GM23338 (cell line): Measurements from ENCODE around the gene PGBD2. TPM values are rescaled to one million over a fixed set of nuclear protein-coding genes. Genes with fewer than 3 reads are reported as not detected.
"Not testable (repeated sequence)": the region's sequence is repeated elsewhere in the genome, so short reads cannot be mapped to it uniquely, and the experiment has no call there.

Source experiments
- ATAC-seq: fragments of 200-7000 bp; cut with Tn5 transposase; 3 replicates; pipeline ENCODE4 v1.9.1; 2020
- DNase-seq: peaks from one replicate; pipeline ENCODE4 v3.0.0-alpha.2; 2015; ENCODE audit warnings: low spot score
- H2AFZ ChIP-seq: fragments of 200-600 bp; sonication (generic); 2 replicates; pipeline ENCODE4 v1.8.0; 2016; ENCODE audit warnings: antibody characterized with exemption, mild to moderate bottlenecking, moderate library complexity
- H3F3A ChIP-seq: fragments of 200-600 bp; sonication (generic); replicated peaks from 2 replicates; pipeline ENCODE4 v1.8.0; 2017; ENCODE audit warnings: antibody characterized with exemption, mixed run types, low read depth
- H3K27ac ChIP-seq: fragments of 200-600 bp; sonication (generic); 2 replicates; pipeline ENCODE4 v1.6.1; 2016; ENCODE audit warnings: low read depth
- H3K27me3 ChIP-seq: fragments of 200-600 bp; sonication (generic); 2 replicates; pipeline ENCODE4 v1.8.0; 2016; ENCODE audit warnings: mild to moderate bottlenecking, mixed run types, moderate library complexity; ENCODE audit not compliant: insufficient read depth
- H3K36me3 ChIP-seq: fragments of 200-600 bp; sonication (generic); 2 replicates; pipeline ENCODE4 v1.8.0; 2016; ENCODE audit warnings: mild to moderate bottlenecking; ENCODE audit not compliant: insufficient read depth
- H3K4me1 ChIP-seq: fragments of 200-600 bp; sonication (generic); 2 replicates; pipeline ENCODE4 v1.8.0; 2016; ENCODE audit warnings: mild to moderate bottlenecking, moderate library complexity; ENCODE audit not compliant: insufficient read depth
- H3K4me2 ChIP-seq: fragments of 200-600 bp; sonication (generic); 2 replicates; pipeline ENCODE4 v1.7.1; 2017; ENCODE audit warnings: mixed run types
- H3K4me3 ChIP-seq: fragments of 200-600 bp; sonication (generic); 2 replicates; pipeline ENCODE4 v1.6.1; 2016; ENCODE audit warnings: mixed run types
- H3K79me2 ChIP-seq: fragments of 200-600 bp; sonication (generic); replicated peaks from 2 replicates; pipeline ENCODE4 v1.8.0; 2017; ENCODE audit warnings: mild to moderate bottlenecking; ENCODE audit not compliant: insufficient read depth
- H3K9me2 ChIP-seq: fragments of 200-600 bp; sonication (generic); 2 replicates; pipeline ENCODE4 v1.8.0; 2017; ENCODE audit not compliant: insufficient read depth
- H4K20me1 ChIP-seq: fragments of 200-600 bp; sonication (generic); replicated peaks from 2 replicates; pipeline ENCODE4 v1.8.0; 2017; ENCODE audit warnings: mild to moderate bottlenecking; ENCODE audit not compliant: insufficient read depth
- H3K27ac Mint-ChIP-seq: 2 replicates; pipeline ENCODE4 v1.8.0; 2020; ENCODE audit warnings: inconsistent platforms, mild to moderate bottlenecking, moderate library complexity, mixed read lengths
- H3K27me3 Mint-ChIP-seq: 3 replicates; pipeline ENCODE4 v1.8.0; 2022; ENCODE audit warnings: low read depth, mild to moderate bottlenecking, moderate library complexity, mixed read lengths, inconsistent platforms; ENCODE audit not compliant: insufficient read depth, poor library complexity
- H3K36me3 Mint-ChIP-seq: 3 replicates; pipeline ENCODE4 v1.8.0; 2021; ENCODE audit warnings: low read depth, mild to moderate bottlenecking, inconsistent platforms, moderate library complexity, mixed read lengths
- H3K4me1 Mint-ChIP-seq: 3 replicates; pipeline ENCODE4 v1.8.0; 2020; ENCODE audit warnings: mild to moderate bottlenecking, inconsistent platforms, mixed read lengths
- H3K4me3 Mint-ChIP-seq: 3 replicates; pipeline ENCODE4 v1.8.0; 2021; ENCODE audit warnings: moderate library complexity, mild to moderate bottlenecking, inconsistent platforms, mixed read lengths
- H3K9me3 Mint-ChIP-seq: 3 replicates; pipeline ENCODE4 v1.8.0; 2020; ENCODE audit warnings: moderate library complexity, mild to moderate bottlenecking, inconsistent platforms, mixed read lengths
- CREB1 ChIP-seq: fragments of 250-450 bp; sonication (Bioruptor Pico); IDR thresholded peaks from 2 replicates; pipeline ENCODE4 v1.5.0; 2020; ENCODE audit warnings: low read depth, mild to moderate bottlenecking, moderate library complexity
- CTCF ChIP-seq, 2 experiments: fragments of 200-600 bp in 1 of 2; sonication (generic) in 1 of 2; conservative IDR thresholded peaks; 2 replicates each; pipeline versions ENCODE4 v1.5.1 to v1.6.1; 2016 to 2017; ENCODE audit warnings: antibody characterized with exemption in 2 of 2, low read depth in 2 of 2, mild to moderate bottlenecking in 2 of 2, moderate library complexity in 1 of 2
- ZNF462 ChIP-seq: fragments of 250-450 bp; sonication (Bioruptor Pico); IDR thresholded peaks from 2 replicates; pipeline ENCODE4 v1.5.0; 2020; ENCODE audit warnings: mild to moderate bottlenecking, moderate library complexity
- polyA plus RNA-seq: library from polyadenylated mRNA; unstranded; fragments of >200 nt; fragmentation: Nextera tagmentation; extraction: Ambion mirVana; gene quantifications from 2 replicates; pipeline ENCODE4 v1.2.1, GENCODE V29; 2016
- total RNA-seq: library from RNA; depleted of rRNA; stranded (reverse); fragments of >200 nt; shearing (Covaris generic); gene quantifications from 2 replicates; pipeline ENCODE4 v1.2.3, GENCODE V29; 2014

Gene PGBD2
- total and polyA plus RNA-seq, 2 experiments from 2014 or later, result 4.8 to 10.2 TPM

GRCh38 chr1:248881261-248881660 is 24.8 kb upstream of the PGBD2 start (continued):
- no peak for TF ChIP-seq ZNF462
- TF ChIP-seq CREB1 (CRISPR knock-in tag), result no peak

GRCh38 chr1:248882427-248882826 is 23.6 kb upstream of the PGBD2 start:
- H3K27ac Mint-ChIP-seq, H3F3A ChIP-seq, ATAC-seq, DNase-seq, H2AFZ ChIP-seq, H3K27ac ChIP-seq, H3K36me3 ChIP-seq, H3K4me3 Mint-ChIP-seq, H3K36me3 Mint-ChIP-seq, H3K4me2 ChIP-seq, H4K20me1 ChIP-seq, H3K9me2 ChIP-seq, H3K4me3 ChIP-seq, H3K27me3 ChIP-seq, H3K79me2 ChIP-seq, H3K9me3 Mint-ChIP-seq, H3K27me3 Mint-ChIP-seq: not testable (repeated sequence)
- H3K4me1 ChIP-seq, result peaks cover 20% of the 10 kb centered on the region
- peaks cover 24% of the 10 kb centered on the region for H3K4me1 Mint-ChIP-seq

GRCh38 chr1:248884632-248885295 is 21.3 kb upstream of the PGBD2 start:
- Mint-ChIP-seq H3K4me3 (no peak overlapping the region), H3K9me3 (no peaks in the 10 kb centered on the region), H3K36me3 (no peaks in the 10 kb centered on the region), H3K27ac (no peak overlapping the region), H3K4me1 (peaks cover 28% of the 10 kb centered on the region), H3K27me3 (peaks cover 1% of the 10 kb centered on the region)
- no peaks in the 10 kb centered on the region for H4K20me1 ChIP-seq
- H3K4me3 ChIP-seq, result no peak overlapping the region
- H2AFZ ChIP-seq, result no peak overlapping the region
- no peak overlapping the region for H3K27ac ChIP-seq
- no peaks in the 10 kb centered on the region for H3K9me2 ChIP-seq
- ATAC-seq, result peak; percentile 31; the same call in 2 of the 3 replicates
- DNase-seq, result peak; percentile 50
- H3K27me3 ChIP-seq, result no peaks in the 10 kb centered on the region
- H3K4me1 ChIP-seq, result peaks cover 23% of the 10 kb centered on the region
- no peaks in the 10 kb centered on the region for H3K36me3 ChIP-seq
- H3K79me2 ChIP-seq, result no peaks in the 10 kb centered on the region
- H3K4me2 ChIP-seq, result no peak overlapping the region
- H3F3A ChIP-seq, result no peaks in the 10 kb centered on the region
- TF ChIP-seq CTCF (conservative IDR thresholded peaks at IDR 0.05; ENCODE audit: low read depth in 2 of 2), result peak; percentile 55 to 57
